NCI-H2171 treated with DMSO at 0.1 percent for 48 hours (cell line): ENCODE measurements around the gene OSBPL3.
"Not testable (repeated sequence)": the region's sequence is repeated elsewhere in the genome, so short reads cannot be mapped to it uniquely, and the experiment has no call there.

Source experiments
- DNase-seq: peaks from one replicate; lab custom pipeline; 2025; lab: John Stamatoyannopoulos, UW

The OSBPL3 gene

GRCh38 chr7:24797270-24797669, 182.7 kb downstream of the OSBPL3 start:
- no peak for DNase-seq

- DNase-seq = no peak
These were observed 184.6 kb downstream of the OSBPL3 start for GRCh38 chr7:24795407-24795767.

GRCh38 chr7:24794751-24795406, 185.1 kb downstream of the OSBPL3 start:
- not testable (repeated sequence) for DNase-seq

GRCh38 chr7:24793982-24794648, 185.9 kb downstream of the OSBPL3 start:
- no peak for DNase-seq

- DNase-seq = no peak
These were observed 190.9 kb downstream of the OSBPL3 start for GRCh38 chr7:24788961-24789576.

GRCh38 chr7:24788075-24788474, 191.9 kb downstream of the OSBPL3 start:
- DNase-seq = no peak

- DNase-seq = no peak
These were observed 193.0 kb downstream of the OSBPL3 start for GRCh38 chr7:24786941-24787340.

- DNase-seq = no peak
These were observed 193.7 kb downstream of the OSBPL3 start for GRCh38 chr7:24786306-24786705.

- DNase-seq = no peak
These were observed 195.7 kb downstream of the OSBPL3 start for GRCh38 chr7:24784277-24784676.

- no peak for DNase-seq
These were observed 196.3 kb downstream of the OSBPL3 start for GRCh38 chr7:24783698-24784097.

GRCh38 chr7:24781106-24781505, 198.9 kb downstream of the OSBPL3 start:
- DNase-seq = no peak

GRCh38 chr7:24779283-24779655, 200.7 kb downstream of the OSBPL3 start:
- DNase-seq = no peak

GRCh38 chr7:24778543-24779282, 201.3 kb downstream of the OSBPL3 start:
- no peak for DNase-seq

GRCh38 chr7:24777806-24778205, 202.2 kb downstream of the OSBPL3 start:
- DNase-seq = no peak

GRCh38 chr7:24773646-24774045, 206.3 kb downstream of the OSBPL3 start:
- DNase-seq = no peak

- DNase-seq = no peak
These were observed 210.1 kb downstream of the OSBPL3 start for GRCh38 chr7:24769851-24770250.

- DNase-seq = no peak
These were observed 210.8 kb downstream of the OSBPL3 start for GRCh38 chr7:24769014-24769830.

GRCh38 chr7:24767878-24768569, 212.0 kb downstream of the OSBPL3 start:
- no peak for DNase-seq

- DNase-seq = no peak
These were observed 214.8 kb downstream of the OSBPL3 start for GRCh38 chr7:24764972-24765744.

GRCh38 chr7:24764011-24764410, 216.0 kb downstream of the OSBPL3 start:
- no peak for DNase-seq
